ENCODE results near the gene DOK3. TPM values are rescaled to one million over a fixed set of nuclear protein-coding genes. Genes with fewer than 3 reads are reported as not detected.

Gene DOK3
- total RNA-seq, 1 donor from 2014 or later, result 4.7 TPM

DNA sequence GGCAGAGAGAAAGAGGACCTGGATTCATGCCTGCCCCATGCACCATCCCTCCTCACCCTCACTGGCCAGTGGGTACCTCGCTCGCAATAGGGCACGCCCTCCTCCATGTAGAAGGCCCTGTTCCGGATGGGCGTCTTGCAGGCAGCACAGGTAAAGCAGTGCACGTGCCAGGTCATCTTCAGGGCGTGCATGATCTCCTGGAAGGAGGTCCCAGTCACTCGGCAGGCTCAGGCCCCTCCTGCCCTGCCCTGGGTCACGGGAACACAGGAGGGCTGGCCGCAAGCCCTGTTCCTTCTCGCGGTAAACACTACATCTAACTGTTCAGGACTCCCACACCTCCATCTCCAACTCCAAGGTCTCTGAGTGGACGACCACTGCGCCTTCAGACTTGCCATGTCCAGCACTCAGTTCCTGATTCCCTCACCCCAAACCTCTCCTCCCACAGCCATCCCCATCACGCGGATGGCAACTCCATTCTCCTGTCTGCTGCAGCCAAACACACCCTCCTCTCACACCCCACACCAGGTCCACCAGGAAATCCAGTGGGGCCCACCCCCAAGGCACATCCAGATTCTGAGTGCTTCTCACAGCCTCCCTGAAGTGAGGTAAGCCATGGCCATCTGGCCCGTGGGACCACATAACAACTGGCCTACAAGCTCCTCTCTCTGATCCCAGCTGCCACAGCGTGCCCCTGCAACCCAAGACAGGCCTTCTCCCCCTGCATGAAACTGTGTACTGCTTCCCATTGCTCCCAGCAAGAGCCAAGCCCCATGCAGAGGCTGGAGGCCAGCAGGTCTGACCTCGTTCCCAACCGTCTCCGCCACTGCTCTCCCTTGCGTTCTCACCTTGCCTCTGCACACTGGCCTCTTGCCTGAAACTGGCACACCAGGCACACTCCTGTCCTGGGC lies 25.4 kb downstream of the DOK3 start:
- H3K9me3 Mint-ChIP-seq, result no peaks in the 10 kb centered on the region
- H3K27ac Mint-ChIP-seq, result peak overlapping the region; percentile 63
- peaks cover 42% of the 10 kb centered on the region for H3K36me3 Mint-ChIP-seq
- no peaks in the 10 kb centered on the region for H3K27me3 Mint-ChIP-seq (ENCODE audit: low read depth)
- H3K4me3 Mint-ChIP-seq, result no peak overlapping the region
- H3K4me1 Mint-ChIP-seq, result peaks cover 21% of the 10 kb centered on the region
- no peak for TF ChIP-seq CTCF (IDR thresholded peaks at IDR 0.05; ENCODE audit: unreplicated experiment)
- DNase-seq (ENCODE audit: low spot score in 2 of 2, unreplicated experiment in 2 of 2), result no peak

- H3K27ac Mint-ChIP-seq, result peak overlapping the region; percentile 25
- peaks cover 28% of the 10 kb centered on the region for H3K4me1 Mint-ChIP-seq
Observed at GRCh38 chr5:177483042-177483441, 26.6 kb downstream of the DOK3 start.

DNA sequence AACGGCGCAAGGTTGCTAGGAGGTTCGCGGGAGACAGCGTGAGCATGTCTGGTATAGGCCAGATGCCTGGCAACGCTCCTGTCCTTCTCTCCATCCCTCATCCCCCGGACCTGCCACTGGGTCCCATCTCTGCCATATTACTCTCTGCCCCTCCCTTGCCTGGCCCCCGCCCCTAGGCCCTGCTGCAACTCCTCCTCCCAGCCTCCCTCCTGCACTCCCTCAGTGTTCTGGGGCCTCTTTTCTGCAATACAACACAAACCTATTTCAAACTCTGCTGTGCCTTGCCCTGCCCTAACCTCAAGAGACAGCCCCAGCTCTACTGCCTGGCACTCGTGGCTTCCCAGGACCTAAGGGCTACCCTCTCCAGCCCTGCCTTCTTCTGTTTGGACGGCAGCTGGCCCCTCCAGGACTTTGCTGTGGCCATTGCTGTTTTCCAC lies 27.2 kb downstream of the DOK3 start:
- H3K27me3 Mint-ChIP-seq (ENCODE audit: low read depth), result no peaks in the 10 kb centered on the region
- peaks cover 28% of the 10 kb centered on the region for H3K4me1 Mint-ChIP-seq
- no peaks in the 10 kb centered on the region for H3K9me3 Mint-ChIP-seq
- H3K4me3 Mint-ChIP-seq, result no peak overlapping the region
- H3K36me3 Mint-ChIP-seq, result peaks cover 32% of the 10 kb centered on the region
- TF ChIP-seq CTCF (IDR thresholded peaks at IDR 0.05; ENCODE audit: unreplicated experiment), result no peak
- peak overlapping the region; percentile 34 for H3K27ac Mint-ChIP-seq
- no peak for DNase-seq (ENCODE audit: low spot score in 2 of 2, unreplicated experiment in 2 of 2)

More at GRCh38 chr5:177483042-177483441, 26.6 kb downstream of the DOK3 start:
- Mint-ChIP-seq H3K27me3 (ENCODE audit: low read depth) (no peaks in the 10 kb centered on the region), H3K36me3 (peaks cover 36% of the 10 kb centered on the region), H3K4me3 (no peak overlapping the region), H3K9me3 (no peaks in the 10 kb centered on the region)
- no peak for TF ChIP-seq CTCF (IDR thresholded peaks at IDR 0.05; ENCODE audit: unreplicated experiment)
- DNase-seq (ENCODE audit: low spot score in 2 of 2, unreplicated experiment in 2 of 2), result no peak

- H3K27ac Mint-ChIP-seq, result peak overlapping the region; percentile 87
- no peak for TF ChIP-seq CTCF (IDR thresholded peaks at IDR 0.05; ENCODE audit: unreplicated experiment)
- peaks cover 38% of the 10 kb centered on the region for H3K4me1 Mint-ChIP-seq
- H3K9me3 Mint-ChIP-seq, result no peaks in the 10 kb centered on the region
- no peak overlapping the region for H3K4me3 Mint-ChIP-seq
- H3K36me3 Mint-ChIP-seq, result peaks cover 18% of the 10 kb centered on the region
- no peaks in the 10 kb centered on the region for H3K27me3 Mint-ChIP-seq (ENCODE audit: low read depth)
- DNase-seq (ENCODE audit: low spot score in 2 of 2, unreplicated experiment in 2 of 2), result no peak
Observed at GRCh38 chr5:177479774-177480173, 29.9 kb downstream of the DOK3 start.

DNA sequence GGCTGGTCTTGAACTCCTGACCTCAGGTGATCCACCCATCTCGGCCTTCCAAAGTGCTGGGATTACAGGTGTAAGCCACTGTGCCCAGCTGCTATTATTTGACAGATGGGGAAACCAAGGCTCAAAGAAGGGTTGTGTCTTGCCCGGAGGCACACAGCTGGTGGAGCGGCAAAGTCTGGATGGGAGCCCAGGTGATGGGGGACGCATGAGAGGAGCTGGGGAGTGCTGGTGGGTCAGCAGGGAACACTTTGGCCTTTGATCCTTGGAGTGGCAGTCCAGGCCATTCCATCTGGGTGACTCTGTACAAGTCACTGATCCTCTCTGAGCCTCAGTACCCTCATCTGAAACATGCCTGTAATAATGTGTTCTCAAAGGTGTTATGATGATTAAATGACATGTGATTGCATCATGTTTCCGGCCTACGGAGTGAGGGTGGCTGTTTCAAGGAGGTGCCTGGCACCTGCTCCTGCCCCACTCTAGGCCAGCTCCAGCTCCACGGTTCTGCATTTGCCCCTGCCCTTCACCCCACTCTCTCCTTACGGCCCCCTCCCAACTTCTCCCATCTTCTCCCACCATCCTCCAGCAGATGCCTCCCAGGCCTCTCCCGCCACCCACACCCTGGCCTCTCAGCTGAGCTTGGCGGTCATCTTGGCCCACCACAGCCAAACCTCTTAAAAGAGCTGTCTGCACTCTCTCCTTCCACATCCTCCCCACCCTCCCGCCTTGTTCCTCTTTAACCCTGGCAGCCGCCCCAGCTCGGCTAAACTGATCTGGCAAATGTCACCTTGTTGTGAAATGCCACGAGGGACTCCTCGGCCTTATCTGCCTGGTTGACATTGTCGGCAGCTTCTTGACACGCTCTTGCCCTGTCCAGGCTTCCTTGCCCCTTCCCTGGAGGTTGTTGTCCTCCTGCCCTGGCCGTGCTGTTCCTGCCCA lies 30.6 kb downstream of the DOK3 start:
- no peak for TF ChIP-seq CTCF (IDR thresholded peaks at IDR 0.05; ENCODE audit: unreplicated experiment)
- Mint-ChIP-seq H3K27me3 (ENCODE audit: low read depth) (no peaks in the 10 kb centered on the region), H3K36me3 (peaks cover 10% of the 10 kb centered on the region), H3K9me3 (no peaks in the 10 kb centered on the region), H3K4me1 (peaks cover 40% of the 10 kb centered on the region), H3K27ac (peak overlapping the region; percentile 87), H3K4me3 (no peak overlapping the region)
- no peak for DNase-seq (ENCODE audit: low spot score in 2 of 2, unreplicated experiment in 2 of 2)

All from mesothelial cell of epicardium (in vitro differentiated cells).